Measurements from ENCODE around the gene ALX1. TPM values are rescaled to one million over a fixed set of nuclear protein-coding genes. Genes with fewer than 3 reads are reported as not detected.
A peak's percentile ranks its signal among the peaks of the same experiment; 100 is the strongest.

ALX1 gene
- total RNA-seq = not detected
- 0 to 0.23 reads per million in 2 donors for total RNA-seq

DNA sequence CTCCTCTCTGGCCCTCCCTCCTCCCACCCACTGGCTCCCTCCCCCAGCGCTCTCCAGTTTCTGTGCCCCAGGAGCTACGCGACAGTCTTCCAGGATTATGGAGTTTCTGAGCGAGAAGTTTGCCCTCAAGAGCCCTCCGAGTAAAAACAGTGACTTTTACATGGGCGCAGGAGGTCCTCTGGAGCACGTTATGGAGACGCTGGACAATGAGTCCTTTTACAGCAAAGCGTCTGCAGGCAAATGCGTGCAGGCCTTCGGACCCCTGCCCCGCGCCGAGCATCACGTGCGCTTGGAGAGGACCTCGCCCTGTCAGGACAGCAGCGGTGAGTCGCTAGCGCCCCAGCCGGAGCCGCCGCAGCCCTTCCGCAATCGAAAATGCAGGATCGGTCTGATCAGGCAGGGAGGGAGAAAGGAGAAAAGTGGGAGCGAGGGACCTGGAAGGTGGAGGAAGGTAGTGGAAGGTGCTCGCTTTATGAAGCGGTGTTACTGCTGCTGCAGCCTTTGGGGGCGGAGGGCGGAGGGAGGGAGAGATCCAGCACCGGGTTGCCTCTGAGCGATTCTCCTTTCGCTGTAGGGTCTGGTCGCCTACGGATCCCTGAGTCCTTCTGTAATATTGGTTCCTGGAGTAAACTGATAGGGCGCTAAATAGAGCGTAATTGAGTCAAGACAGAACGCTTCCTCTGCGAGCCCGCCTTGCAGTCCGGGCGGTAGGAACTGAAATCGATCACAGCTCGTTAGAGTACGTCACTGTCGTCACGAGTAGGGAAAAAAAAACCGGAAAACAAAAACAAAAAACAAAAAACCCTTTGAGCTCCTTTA is at the start of gene ALX1:
Gene ALX1 (plus strand): TSS at position 56 of the 819 bp plus-strand sequence. CDS start 42 bp downstream, at position 98.
- peak within 1 kb of the TSS; percentile 84 for H3K4me3 Mint-ChIP-seq
- peaks cover 37% of the 10 kb centered on the region for H3K27me3 Mint-ChIP-seq
- H3K27ac Mint-ChIP-seq = no peak within 1 kb of the TSS

DNA sequence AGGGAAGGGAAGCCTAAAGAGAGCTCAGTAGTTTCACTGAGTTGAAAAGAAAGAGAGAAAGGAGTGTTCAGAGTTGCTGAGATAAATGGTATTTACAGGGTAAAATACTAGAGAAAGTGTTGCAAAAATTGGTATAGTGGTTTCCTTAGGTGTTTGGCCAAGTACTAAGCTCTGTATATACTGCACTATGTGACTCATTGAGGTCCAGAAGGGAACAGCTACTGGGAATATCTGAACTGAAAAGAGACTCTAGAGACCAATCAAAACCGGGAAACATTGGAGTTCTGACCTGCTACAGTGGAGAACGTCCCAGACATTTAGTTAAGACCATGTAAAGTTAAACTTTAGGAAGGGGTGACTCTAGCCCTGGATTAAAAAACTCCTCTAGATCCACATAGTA is 42.7 kb upstream of the ALX1 start:
- Mint-ChIP-seq H3K4me1 (no peaks in the 10 kb centered on the region), H3K4me3 (no peak overlapping the region), H3K27ac (no peak overlapping the region), H3K36me3 (ENCODE audit: low read depth) (no peaks in the 10 kb centered on the region), H3K27me3 (no peaks in the 10 kb centered on the region)
- ATAC-seq = no peak
- no peak for DNase-seq
- H3K9me3 ChIP-seq (ENCODE audit: control insufficient read depth, low read length, poor library complexity, severe bottlenecking) = no peaks in the 10 kb centered on the region

More for the DNA sequence above, at the start of gene ALX1:
- peaks cover 5% of the 10 kb centered on the region for H3K4me1 Mint-ChIP-seq
- peaks cover 3% of the 10 kb centered on the region for H3K36me3 Mint-ChIP-seq (ENCODE audit: low read depth)
- H3K9me3 ChIP-seq (ENCODE audit: control insufficient read depth, low read length, poor library complexity, severe bottlenecking) = no peaks in the 10 kb centered on the region
- ATAC-seq (no peak), DNase-seq (no peak)

DNA sequence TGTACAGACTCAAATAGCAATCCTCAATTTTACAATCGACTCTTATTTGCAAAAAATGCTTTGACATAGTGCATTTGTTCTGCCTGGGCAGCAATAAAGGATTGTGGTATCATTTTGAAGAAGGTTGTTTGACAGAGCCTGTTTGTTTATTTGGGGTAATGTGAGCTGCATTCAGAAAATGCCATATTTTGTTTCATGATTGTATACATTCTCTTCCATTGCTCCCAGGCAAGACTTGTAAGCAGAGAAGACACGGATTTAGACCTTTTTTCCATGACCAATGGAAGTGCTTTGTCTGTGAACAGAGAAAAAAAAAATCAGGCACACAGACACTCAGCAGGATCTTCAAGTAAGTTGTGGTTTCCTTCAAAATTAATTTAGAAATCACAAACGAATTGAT is 35.5 kb upstream of the ALX1 start:
- Mint-ChIP-seq H3K27ac (no peak overlapping the region), H3K4me1 (no peaks in the 10 kb centered on the region), H3K4me3 (no peak overlapping the region), H3K36me3 (ENCODE audit: low read depth) (no peaks in the 10 kb centered on the region), H3K27me3 (no peaks in the 10 kb centered on the region)
- no peak for ATAC-seq
- H3K9me3 ChIP-seq (ENCODE audit: control insufficient read depth, low read length, poor library complexity, severe bottlenecking) = no peaks in the 10 kb centered on the region
- no peak for DNase-seq

DNA sequence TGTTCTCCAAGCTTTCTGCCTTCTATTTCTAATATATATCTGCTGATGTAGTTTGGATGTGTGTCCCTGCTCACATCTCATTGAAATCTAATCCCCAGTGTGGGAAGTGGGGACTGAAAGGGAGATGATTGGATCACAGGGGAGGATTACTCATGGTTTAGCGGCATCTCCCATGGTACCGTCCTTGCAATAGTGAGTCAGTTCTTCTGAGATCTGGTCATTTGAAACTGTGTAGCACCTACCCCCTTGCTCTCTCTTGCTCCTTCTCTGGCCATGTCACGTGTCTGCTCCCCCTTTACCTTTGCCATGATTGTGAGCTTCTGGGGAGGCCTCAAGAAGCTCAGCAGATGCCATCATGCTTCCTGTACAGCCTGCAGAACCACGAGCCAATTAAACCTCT is 26.2 kb upstream of the ALX1 start:
- H3K36me3 Mint-ChIP-seq (ENCODE audit: low read depth) = no peaks in the 10 kb centered on the region
- no peaks in the 10 kb centered on the region for H3K9me3 ChIP-seq (ENCODE audit: control insufficient read depth, low read length, poor library complexity, severe bottlenecking)
- H3K27ac Mint-ChIP-seq = no peak overlapping the region
- no peaks in the 10 kb centered on the region for H3K27me3 Mint-ChIP-seq
- no peak for DNase-seq
- no peak for ATAC-seq
- no peak overlapping the region for H3K4me3 Mint-ChIP-seq
- H3K4me1 Mint-ChIP-seq = no peaks in the 10 kb centered on the region

DNA sequence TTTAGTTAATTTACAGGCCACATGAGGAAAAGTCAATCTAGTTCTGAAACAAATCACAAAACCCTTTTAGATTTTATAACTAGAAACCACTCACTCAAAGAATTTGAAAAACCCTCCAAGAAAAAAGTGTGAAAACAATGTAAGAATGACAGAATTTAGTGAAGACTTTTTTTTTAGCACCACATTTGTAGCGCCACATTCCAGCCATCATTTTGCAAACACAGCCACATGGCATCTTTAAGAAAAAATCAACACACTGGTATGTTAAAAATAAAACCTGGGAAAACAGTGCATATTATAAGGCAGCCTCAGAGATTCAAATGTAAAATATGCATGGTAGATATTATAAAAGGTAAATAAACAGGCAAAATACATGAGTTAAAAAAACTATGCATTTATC is 22.3 kb upstream of the ALX1 start:
- H3K4me1 Mint-ChIP-seq = no peaks in the 10 kb centered on the region

DNA sequence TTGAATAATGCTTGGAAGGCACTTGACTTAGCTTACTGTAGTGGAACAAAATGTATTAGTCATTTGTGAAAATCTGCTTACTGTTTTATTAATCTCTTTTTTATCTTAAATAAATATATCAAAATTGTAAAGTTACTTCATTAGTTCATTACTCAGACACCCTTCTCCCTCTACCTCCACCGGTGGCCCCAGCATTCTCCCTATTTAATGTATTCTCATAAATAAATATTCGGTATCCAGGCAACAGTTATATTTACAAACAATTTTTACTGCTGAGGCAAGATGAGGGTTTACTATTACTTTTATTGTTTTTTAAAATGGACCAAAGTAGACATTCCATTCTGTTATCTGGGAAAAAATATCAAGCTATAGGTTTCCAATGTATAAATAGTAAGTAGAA is 19.6 kb upstream of the ALX1 start:
- no peaks in the 10 kb centered on the region for H3K27me3 Mint-ChIP-seq
- H3K9me3 ChIP-seq (ENCODE audit: control insufficient read depth, low read length, poor library complexity, severe bottlenecking) = no peaks in the 10 kb centered on the region
- no peak overlapping the region for H3K27ac Mint-ChIP-seq
- DNase-seq (no peak), ATAC-seq (no peak)
- H3K36me3 Mint-ChIP-seq (ENCODE audit: low read depth) = no peaks in the 10 kb centered on the region
- H3K4me3 Mint-ChIP-seq = no peak overlapping the region
- no peaks in the 10 kb centered on the region for H3K4me1 Mint-ChIP-seq

More for the DNA sequence above, 22.3 kb upstream of the ALX1 start:
- Mint-ChIP-seq H3K4me3 (no peak overlapping the region), H3K27me3 (no peaks in the 10 kb centered on the region), H3K36me3 (ENCODE audit: low read depth) (no peaks in the 10 kb centered on the region), H3K27ac (no peak overlapping the region)
- ATAC-seq = no peak
- H3K9me3 ChIP-seq (ENCODE audit: control insufficient read depth, low read length, poor library complexity, severe bottlenecking) = no peaks in the 10 kb centered on the region
- DNase-seq = no peak

DNA sequence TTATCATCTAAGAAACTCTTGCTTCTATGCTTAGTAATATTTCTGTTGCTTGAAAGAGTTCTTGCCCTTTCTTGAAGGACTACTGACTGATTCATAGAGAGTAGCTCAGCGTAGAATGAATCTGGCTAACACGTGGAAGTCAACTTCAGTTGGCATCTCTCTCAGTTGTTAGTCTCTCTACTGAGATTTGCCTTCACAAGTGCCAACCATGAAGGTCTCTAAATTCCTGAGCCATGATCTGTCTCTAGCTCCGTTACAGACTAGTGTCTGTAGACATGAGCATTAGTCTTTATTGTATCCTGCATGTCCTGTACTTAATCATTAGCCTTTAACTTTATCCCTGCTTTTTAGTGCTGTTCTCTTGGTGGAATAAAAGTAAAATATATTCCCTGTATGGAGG is 19.1 kb upstream of the ALX1 start:
- ATAC-seq = no peak

DNA sequence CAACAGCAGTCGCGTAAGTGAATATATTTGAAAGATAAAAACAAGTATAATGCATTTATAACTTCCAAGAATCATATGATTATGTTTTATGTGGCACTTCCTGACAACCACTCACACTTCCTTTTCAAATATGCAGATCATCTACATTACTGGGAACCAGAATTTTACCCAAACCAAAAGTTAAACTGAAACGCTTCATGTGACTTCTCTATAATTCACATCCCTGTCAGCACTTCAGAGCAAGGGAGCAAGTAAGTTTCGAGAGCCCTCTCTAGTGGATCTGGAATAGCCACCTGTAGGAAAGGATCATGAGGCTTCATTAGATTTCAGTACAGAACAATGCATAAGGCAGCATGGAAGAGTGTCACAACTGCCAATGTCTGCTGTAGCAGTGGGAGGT is 13.7 kb upstream of the ALX1 start:
- Mint-ChIP-seq H3K4me3 (no peak overlapping the region), H3K27me3 (no peaks in the 10 kb centered on the region), H3K36me3 (ENCODE audit: low read depth) (no peaks in the 10 kb centered on the region), H3K4me1 (no peaks in the 10 kb centered on the region), H3K27ac (no peak overlapping the region)
- DNase-seq (no peak), ATAC-seq (no peak)
- no peaks in the 10 kb centered on the region for H3K9me3 ChIP-seq (ENCODE audit: control insufficient read depth, low read length, poor library complexity, severe bottlenecking)

More for the DNA sequence above, 19.1 kb upstream of the ALX1 start:
- no peaks in the 10 kb centered on the region for H3K9me3 ChIP-seq (ENCODE audit: control insufficient read depth, low read length, poor library complexity, severe bottlenecking)
- Mint-ChIP-seq H3K27me3 (no peaks in the 10 kb centered on the region), H3K36me3 (ENCODE audit: low read depth) (no peaks in the 10 kb centered on the region), H3K4me1 (no peaks in the 10 kb centered on the region), H3K4me3 (no peak overlapping the region), H3K27ac (no peak overlapping the region)
- no peak for DNase-seq

DNA sequence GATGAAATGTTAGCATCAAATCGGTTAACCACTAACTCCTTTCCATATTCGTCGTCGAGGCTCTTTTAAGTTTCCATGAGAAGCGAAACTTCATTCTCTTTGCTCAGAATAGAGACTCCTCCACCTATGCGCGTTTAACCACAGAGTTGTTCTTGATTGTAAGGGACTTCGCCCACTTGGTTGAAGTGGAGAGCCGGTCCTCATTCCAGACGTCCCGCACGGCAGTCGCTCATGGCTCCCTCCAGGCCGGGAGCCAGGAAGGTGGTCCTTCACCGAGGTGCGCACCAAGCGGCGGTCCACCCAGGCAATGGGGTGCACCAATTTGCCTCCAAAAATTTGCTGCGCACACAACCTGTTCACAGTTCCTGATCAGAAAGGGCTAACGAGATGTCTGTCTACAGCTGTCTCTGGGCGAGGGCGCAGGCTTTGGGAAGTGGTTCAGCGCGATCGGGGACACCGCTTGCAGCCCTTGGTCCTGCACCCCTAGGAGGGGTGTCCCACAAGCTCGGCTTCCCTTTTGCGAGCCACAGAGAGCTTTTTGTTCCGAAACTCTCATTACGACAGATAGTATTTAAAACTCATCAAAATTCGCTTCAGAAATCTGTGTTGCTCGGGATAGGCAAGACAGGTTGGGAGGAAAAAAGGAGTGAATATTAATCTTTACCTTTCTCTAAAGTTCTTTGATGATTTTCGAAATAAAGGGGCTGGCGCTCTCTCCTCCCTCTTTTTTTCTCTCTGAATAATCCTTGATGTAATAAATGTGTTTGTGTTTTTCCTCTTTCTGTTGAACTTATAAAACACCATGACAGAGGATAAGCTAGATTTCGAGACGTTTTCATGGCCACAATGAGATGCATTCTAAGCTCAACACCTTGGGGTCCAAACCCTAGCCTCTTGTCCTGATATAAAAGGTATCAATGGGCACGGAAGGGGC is 6.4 kb upstream of the ALX1 start:
- no peaks in the 10 kb centered on the region for H3K9me3 ChIP-seq (ENCODE audit: control insufficient read depth, low read length, poor library complexity, severe bottlenecking)
- ATAC-seq (no peak), DNase-seq (no peak)
- H3K4me1 Mint-ChIP-seq = no peaks in the 10 kb centered on the region
- H3K27me3 Mint-ChIP-seq = peaks cover 33% of the 10 kb centered on the region
- no peak overlapping the region for H3K4me3 Mint-ChIP-seq
- no peaks in the 10 kb centered on the region for H3K36me3 Mint-ChIP-seq (ENCODE audit: low read depth)
- H3K27ac Mint-ChIP-seq = no peak overlapping the region

DNA sequence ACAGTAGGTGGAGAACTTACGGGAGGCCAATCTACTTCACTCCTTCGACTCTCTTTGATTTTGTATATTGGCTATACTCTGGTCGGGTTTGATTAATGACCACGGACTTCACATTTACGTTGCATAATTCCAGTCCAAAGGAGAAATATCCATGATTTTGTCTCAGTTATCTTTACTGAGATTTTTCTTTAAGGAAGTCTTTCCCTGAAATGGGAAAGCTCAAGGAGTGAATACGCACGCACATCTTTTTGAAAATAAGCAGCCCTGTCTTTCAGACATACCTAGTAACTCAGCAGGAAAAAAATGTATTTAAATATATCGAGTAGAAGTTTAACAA is 5.7 kb upstream of the ALX1 start:
- Mint-ChIP-seq H3K27me3 (peaks cover 35% of the 10 kb centered on the region), H3K4me1 (no peaks in the 10 kb centered on the region), H3K36me3 (ENCODE audit: low read depth) (no peaks in the 10 kb centered on the region), H3K4me3 (no peak overlapping the region), H3K27ac (no peak overlapping the region)
- DNase-seq (no peak), ATAC-seq (no peak)
- H3K9me3 ChIP-seq (ENCODE audit: control insufficient read depth, low read length, poor library complexity, severe bottlenecking) = no peaks in the 10 kb centered on the region

DNA sequence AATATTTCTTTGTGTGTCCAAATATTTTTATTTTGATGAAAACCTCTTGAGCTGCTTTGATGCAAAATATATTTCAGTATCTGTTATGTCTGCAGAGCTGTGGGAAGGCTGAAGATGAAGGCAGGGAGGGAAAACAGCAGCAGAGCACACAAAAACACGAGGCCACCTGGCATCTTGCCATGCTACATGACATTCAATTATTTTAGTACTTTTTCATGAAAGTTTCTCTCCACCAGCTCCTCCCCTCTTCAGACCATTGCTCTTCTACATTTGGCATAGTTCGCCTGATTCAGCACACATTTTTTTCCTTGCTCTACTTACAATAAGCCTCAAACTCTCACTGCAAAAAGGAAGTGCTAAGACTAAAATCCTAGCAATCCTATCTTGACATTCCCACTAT is 4.6 kb upstream of the ALX1 start:
- DNase-seq (no peak), ATAC-seq (no peak)
- H3K9me3 ChIP-seq (ENCODE audit: control insufficient read depth, low read length, poor library complexity, severe bottlenecking) = no peaks in the 10 kb centered on the region
- Mint-ChIP-seq H3K27me3 (peaks cover 46% of the 10 kb centered on the region), H3K36me3 (ENCODE audit: low read depth) (peaks cover 2% of the 10 kb centered on the region), H3K4me3 (no peak overlapping the region), H3K4me1 (peaks cover 1% of the 10 kb centered on the region), H3K27ac (no peak overlapping the region)

DNA sequence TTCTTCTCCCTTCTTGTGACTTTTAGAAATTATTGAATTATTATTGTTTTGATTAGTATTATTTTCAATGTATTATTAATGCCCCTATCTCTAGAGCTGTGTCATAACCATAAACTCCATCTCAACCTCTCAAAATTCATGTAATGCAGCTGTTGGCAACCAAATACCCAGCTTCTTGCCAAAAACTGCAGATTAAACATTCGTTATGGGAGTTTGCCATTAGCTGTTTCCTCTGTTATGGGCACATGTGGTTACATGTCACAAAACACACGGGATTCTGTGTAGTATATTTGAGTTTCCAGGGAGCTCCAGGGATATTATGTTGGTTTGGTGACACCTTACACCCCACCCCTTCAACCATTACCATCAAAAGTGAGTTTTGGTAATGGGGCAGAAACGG is 2.8 kb upstream of the ALX1 start:
- DNase-seq = no peak
- no peaks in the 10 kb centered on the region for H3K9me3 ChIP-seq (ENCODE audit: control insufficient read depth, low read length, poor library complexity, severe bottlenecking)
- no peak overlapping the region for H3K27ac Mint-ChIP-seq
- no peak overlapping the region for H3K4me3 Mint-ChIP-seq
- peaks cover 3% of the 10 kb centered on the region for H3K36me3 Mint-ChIP-seq (ENCODE audit: low read depth)
- H3K4me1 Mint-ChIP-seq = peaks cover 5% of the 10 kb centered on the region
- H3K27me3 Mint-ChIP-seq = peaks cover 56% of the 10 kb centered on the region
- no peak for ATAC-seq

DNA sequence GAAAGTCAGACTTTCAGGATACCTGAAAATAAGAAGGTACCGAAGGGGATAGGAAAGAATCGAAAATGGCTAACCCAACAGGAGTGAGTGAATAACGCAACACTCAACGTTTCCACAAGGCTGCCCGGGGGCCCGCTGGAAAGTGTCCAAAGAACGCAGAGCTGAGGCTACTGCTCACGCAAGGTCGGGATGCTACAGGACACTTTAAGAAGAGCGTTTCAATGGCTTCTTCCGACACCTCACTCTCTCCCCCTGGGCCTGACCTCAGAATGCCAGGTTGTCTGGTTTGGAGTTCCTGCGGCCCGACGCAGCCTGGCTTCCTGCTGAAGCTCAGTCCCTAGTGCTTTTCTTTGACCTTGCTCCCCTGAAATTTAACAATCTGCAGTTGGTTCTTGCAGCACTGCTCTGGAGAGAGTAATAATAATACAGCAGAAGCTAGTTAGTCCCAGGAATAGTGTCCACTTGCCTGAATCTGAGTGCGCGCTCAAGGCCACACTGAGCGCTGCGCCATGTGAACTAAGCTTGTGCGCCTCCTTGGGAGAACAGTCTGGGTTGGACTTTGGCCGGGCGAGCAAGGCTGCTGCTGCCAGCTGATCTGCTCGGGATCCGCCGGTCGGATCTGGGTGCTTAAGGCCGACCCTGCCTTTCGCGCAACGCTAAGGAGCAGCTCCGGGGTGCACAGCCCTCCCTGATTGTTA is 2.0 kb upstream of the ALX1 start:
- no peak overlapping the region for H3K4me3 Mint-ChIP-seq
- H3K27ac Mint-ChIP-seq = no peak overlapping the region
- peaks cover 5% of the 10 kb centered on the region for H3K4me1 Mint-ChIP-seq
- H3K27me3 Mint-ChIP-seq = peaks cover 50% of the 10 kb centered on the region
- ATAC-seq (no peak), DNase-seq (no peak)
- H3K9me3 ChIP-seq (ENCODE audit: control insufficient read depth, low read length, poor library complexity, severe bottlenecking) = no peaks in the 10 kb centered on the region
- H3K36me3 Mint-ChIP-seq (ENCODE audit: low read depth) = peaks cover 3% of the 10 kb centered on the region
